G401.6 (cell line): ENCODE results near the gene CD2BP2.
A peak's percentile ranks its signal among the peaks of the same experiment; 100 is the strongest.

ENCODE experiments used
- FAIRE-seq: peaks from 2 replicates; lab custom pipeline; 2012; peaks lifted over from hg19 to GRCh38; lab: Jason Lieb, UNC

The CD2BP2 gene

GRCh38 chr16:30378236-30379157, 23.4 kb upstream of the CD2BP2 start:
- FAIRE-seq, result peak; percentile 88

DNA sequence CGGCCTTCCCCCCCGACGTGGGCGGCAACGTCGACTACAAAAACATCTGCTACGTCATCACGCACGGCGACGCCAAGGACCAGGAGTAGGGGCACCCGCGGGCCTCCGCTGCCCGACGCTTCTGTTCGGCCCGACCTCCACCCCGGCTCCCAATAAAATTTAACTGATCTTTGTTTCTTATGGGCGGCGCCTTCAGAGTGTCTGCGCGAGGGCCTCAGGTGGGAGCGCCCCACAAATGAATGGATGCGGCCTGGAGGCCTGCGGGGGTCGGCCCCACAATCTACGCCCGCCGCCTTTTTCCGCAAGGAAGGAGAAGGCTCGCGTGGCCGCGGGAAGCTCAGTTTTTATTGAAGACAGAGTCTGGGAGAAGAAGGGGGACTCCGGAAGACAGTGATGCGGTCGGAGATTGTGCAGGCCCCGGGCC, 22.7 kb upstream of the CD2BP2 start:
- peak; percentile 89 for FAIRE-seq

- no peak for FAIRE-seq
These were observed 22.1 kb upstream of the CD2BP2 start for GRCh38 chr16:30377050-30377811.

DNA sequence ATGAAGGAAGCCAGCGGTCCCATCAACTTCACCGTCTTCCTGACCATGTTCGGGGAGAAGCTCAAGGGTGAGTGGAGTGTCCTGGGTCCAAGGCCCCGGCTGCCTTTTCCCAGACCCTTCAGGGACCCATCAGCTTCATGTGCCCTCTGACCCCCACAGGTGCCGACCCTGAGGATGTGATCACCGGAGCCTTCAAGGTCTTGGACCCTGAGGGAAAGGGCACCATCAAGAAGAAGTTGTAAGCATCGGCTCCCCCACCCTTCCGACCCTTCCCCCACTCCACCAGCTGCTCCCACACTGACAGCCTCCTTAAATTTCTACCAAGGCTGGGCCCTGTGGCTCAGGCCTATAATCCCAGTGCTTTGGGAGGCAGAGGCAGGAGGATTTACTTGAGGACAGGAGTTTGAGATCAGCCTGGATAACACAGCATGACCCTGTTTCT, 21.4 kb upstream of the CD2BP2 start:
- FAIRE-seq, result no peak

- FAIRE-seq, result no peak
These were observed 20.8 kb upstream of the CD2BP2 start for GRCh38 chr16:30375864-30376263.

GRCh38 chr16:30374538-30374937, 19.4 kb upstream of the CD2BP2 start, which contains the start of gene MYL11:
MYL11 (plus strand) TSS chr16:30374802; CDS start chr16:30374858, 56 bp downstream.
- FAIRE-seq, result no peak

DNA sequence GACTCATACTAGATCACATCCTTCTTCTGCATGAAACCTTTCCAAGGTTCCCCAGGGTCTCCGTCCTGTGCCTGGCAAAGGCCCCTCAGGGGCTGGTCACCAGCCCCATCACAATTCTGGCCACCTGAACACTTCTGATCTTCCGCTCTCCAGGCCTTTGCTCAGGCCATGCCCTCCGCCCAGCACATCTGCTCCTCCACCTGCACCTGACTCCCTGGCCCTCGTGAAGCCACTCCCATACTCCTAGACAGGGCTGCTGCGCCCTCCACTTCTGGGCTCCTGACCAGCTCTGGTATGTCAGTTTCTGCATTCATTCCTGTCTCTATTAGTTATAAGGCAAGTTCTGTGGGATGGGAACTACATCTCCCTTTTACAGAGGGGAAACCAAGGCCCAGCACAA, 17.6 kb upstream of the CD2BP2 start:
- no peak for FAIRE-seq

DNA sequence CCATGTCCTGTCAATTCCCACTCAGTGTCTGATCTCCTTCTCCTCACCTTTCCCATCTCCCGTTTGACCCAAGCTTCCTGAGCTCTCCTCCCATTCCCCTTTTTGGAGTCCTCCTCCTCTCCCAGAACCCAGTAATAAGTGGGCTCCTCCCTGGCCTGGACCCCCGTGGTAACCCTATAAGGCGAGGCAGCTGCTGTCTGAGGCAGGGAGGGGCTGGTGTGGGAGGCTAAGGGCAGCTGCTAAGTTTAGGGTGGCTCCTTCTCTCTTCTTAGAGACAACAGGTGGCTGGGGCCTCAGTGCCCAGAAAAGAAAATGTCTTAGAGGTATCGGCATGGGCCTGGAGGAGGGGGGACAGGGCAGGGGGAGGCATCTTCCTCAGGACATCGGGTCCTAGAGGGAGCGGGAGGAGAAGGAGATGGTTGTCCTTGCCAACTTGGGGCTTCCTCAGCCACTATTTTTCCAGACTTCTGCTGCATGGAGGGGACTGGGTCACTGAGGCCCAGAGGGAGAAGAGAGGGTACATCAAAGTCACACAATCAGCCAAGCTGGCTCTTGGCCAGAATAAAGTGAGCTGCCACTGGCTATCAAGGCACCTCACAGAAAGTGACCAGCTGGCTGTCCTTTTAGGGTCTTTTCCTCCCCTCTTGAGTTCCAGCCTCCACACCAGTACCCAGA, 17.1 kb upstream of the CD2BP2 start:
- no peak for FAIRE-seq

DNA sequence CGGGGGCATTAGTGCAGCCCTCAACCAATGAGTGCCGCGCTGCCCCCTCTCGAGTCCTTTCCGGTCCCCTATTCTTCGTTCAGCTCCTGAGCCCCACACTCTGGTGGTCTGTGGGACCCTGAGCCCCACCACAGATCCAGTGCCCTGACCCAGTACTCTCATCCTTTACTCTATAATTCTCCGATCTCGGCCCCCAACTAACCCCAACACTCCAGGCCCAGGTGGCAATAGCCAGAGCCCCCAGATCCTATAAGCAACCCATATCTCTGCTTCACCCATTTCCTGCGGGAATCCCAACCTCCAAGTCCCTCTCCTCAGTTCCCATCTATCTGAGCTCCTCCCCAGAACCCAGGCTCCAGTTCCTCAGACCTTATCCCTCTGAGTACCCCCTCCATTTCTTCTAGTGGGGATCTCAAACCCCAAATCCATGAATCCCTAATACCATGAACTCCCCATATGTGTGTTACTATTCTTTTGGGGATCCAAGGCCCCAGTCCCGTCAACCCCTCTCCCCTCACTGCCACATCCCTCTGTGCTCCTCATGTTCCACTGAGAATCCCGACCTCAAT, 16.2 kb upstream of the CD2BP2 start:
- no peak for FAIRE-seq

GRCh38 chr16:30370456-30371247, 15.5 kb upstream of the CD2BP2 start, which contains the start of gene TBC1D10B:
TBC1D10B (minus strand) TSS chr16:30370494; CDS start chr16:30370183, 311 bp downstream.
- peak; percentile 100 for FAIRE-seq

DNA sequence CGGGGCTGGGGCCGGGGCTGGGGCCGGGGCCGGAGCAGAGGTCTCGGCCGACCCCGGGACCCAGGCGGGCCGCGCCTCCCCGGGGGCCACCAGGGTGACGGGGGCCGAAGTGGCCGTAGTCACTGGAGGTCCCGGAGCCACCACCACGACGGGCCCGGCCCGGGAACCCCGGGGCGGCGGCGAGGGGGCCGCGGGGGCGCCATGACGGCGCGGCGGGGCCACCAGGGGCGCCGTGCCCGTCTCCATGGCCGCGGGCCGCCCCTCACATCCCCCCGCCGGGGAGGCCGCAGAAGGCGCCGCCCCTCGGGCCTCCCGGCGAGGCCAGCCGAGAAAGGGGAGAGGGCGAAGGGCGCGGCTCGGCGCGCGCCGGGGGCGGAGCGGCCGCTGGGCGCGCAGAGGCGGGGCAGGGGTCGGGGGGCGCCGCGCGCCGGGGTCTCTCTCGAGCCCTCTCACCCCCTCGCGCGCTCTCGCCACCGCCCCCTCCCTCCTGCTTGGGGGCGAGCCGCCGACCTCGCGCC, 14.9 kb upstream of the CD2BP2 start:
- no peak for FAIRE-seq

DNA sequence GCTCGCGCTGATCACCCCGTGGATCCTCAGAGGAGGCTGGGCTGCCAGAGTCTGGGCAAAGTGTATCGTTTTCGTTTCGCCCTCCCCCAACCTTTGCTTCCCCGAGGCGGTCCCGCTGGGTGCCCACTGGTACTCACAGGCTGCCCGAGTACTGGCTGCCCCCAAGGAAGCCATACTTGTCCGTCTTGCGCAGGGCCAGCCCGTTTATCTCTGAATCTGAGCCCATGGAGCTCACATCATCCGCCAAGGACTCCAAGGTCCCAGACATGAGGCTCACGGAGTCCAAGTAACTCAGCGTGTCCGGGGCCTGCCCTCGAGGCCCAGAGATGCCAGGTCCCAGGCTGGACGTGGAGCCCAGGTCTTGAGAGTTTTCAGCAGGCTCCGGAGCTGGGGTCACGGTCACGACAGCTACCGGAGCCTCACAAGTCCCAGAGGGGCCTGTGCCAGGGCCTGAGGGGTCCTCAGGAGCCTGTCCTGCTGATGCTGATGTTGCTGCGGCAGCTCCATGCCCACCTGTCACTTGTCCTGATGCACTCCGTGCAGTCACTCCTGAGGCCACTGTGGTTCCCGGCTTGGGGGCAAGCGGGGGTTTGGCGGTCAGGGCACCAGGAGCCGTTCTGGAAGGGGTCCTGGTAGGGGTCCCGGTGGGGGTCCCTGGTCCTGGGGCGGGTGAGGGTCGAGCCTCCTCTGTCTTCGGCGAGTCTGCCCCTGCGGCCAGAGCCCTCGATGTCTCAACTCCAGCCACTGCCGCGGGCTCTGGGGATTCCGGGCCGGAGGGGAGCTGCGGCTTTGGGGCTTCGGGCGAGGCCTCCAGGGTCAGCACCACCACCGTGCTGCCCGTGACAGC, 14.2 kb upstream of the CD2BP2 start:
- FAIRE-seq, result no peak

GRCh38 chr16:30368792-30369090, 13.6 kb upstream of the CD2BP2 start:
- FAIRE-seq, result no peak

DNA sequence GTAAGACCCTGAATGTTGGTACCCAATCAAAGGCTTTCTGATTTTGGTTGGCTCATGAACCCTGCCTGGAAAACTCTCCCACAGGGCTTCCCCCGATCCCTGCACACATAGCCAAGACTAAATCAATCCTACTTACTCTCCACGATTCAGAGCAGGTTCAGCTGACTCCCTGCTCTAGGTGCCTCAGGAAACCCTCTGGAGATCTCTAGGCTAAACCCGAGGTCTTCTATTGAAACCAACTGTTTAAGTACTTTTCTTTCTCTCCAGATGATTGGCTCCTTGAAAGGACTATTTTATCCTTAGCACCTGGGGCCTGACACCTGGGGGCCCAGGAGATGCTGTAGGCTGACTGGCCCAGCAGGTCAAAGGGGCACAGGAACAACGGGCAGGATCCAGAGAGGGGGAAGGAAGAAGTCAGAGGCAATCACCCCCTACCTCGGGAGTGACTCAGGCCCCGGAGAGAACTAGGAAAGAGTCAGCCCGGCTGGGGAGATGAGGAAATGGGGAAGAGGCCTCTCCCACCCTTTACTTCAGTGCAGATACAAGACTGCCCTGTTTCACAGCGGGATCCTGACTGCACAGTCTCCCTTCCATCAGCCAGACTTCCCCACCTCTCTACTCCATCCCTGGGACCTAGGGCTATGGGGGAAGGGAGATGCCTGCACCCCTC, 13.1 kb upstream of the CD2BP2 start:
- FAIRE-seq, result no peak

- FAIRE-seq, result no peak
These were observed 12.4 kb upstream of the CD2BP2 start for GRCh38 chr16:30367349-30368009.

GRCh38 chr16:30366511-30366910, 11.4 kb upstream of the CD2BP2 start:
- no peak for FAIRE-seq

DNA sequence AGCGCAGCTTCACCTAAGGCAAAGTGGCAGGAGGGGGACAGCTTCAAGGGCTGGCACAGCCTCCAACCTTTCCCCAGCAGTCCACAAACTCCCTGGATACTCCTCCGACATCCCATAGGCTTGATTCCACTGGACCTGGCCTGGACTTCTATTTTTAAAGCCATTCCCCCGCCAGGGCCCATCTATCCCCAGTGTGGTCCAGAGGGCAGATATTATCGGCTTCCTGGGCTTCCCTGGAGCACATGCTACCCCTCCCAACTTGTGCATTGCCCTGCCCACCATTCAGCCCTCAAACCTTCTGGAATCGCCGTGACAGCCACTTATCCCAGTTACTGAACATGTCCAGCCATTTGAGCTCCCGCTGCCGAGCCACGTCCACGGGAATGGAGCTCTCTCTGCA, 10.1 kb upstream of the CD2BP2 start:
- FAIRE-seq, result no peak

DNA sequence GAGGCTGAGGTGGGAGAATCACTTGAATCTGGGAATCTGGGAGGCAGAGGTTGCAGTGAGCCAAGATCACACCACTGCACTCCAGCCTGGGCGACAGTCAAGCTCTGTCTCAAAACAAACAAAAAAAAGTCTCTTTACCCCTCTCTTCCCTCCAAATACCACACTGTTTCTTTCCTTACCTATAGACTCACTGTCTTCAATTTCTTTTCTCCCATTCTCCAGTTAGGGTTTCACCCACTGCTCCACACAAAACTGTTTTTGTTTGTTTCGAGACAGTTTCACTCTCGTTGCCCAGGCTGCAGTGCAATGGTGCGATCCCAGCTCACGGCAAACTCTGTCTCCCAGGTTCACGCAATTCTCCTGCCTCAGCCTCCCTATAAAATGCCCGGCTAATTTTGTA, 6.1 kb upstream of the CD2BP2 start:
- no peak for FAIRE-seq

GRCh38 chr16:30359871-30360170, 4.7 kb upstream of the CD2BP2 start:
- FAIRE-seq, result no peak
